ENCODE data around the gene PEBP1. TPM values are rescaled to one million over a fixed set of nuclear protein-coding genes. Genes with fewer than 3 reads are reported as not detected.

PEBP1 gene
- total and polyA plus RNA-seq, 2 of the 4 experiments (the other 2 are of a cell fraction): 129 to 161 TPM

DNA sequence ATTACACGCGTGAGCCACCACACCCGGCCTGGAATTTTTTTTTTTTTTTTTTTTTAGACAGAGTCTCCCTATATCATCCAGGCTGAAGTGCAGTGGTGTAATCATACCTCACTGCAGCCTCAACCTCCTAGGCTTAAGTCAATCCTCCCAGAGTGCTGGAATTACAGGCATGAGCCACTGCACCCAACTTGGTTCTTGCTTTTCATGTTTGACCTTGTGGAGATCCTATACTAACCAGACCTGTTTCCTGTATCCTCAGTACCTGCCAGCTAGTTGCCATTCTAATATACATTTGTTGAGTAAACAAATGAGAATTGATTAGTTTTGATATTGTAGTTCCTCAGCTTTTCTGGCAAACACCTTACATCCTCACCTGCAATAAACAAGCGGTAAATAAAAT is 28.9 kb upstream of the PEBP1 start:
- Histone ChIP-seq H2BK120ac (ENCODE audit: low read depth, low read length) (no peak overlapping the region), H4K91ac (ENCODE audit: insufficient read depth, low read depth, low read length) (no peak overlapping the region), H3K27me3 (ENCODE audit: control insufficient read depth, insufficient read depth, low read length) (no peaks in the 10 kb centered on the region), H2AK5ac (ENCODE audit: low read depth, low read length) (no peak overlapping the region), H3K14ac (replicated peaks; ENCODE audit: low read depth, low read length) (no peak overlapping the region), H4K5ac (ENCODE audit: low read depth, low read length) (no peak overlapping the region), H3K9me1 (ENCODE audit: insufficient read depth, low read length) (no peaks in the 10 kb centered on the region), H3K27ac (ENCODE audit: insufficient read depth, low read length) (no peak overlapping the region), H2AFZ (replicated peaks; ENCODE audit: low read length, poor library complexity) (no peak overlapping the region), H3K23ac (ENCODE audit: low read depth, low read length) (no peak overlapping the region), H3K56ac (ENCODE audit: extremely low read depth, insufficient read depth, low read length) (no peak overlapping the region), H2BK20ac (ENCODE audit: low read depth, low read length) (no peak overlapping the region), H3K18ac (ENCODE audit: low read depth, low read length) (no peak overlapping the region), H2AK9ac (replicated peaks; ENCODE audit: low read depth, low read length, poor library complexity) (no peak overlapping the region), H3K4ac (ENCODE audit: low read depth, low read length) (no peak overlapping the region), H4K8ac (ENCODE audit: low read depth in 2 of 2, low read length in 2 of 2) (no peak overlapping the region), H2BK15ac (ENCODE audit: low read depth, low read length) (no peak overlapping the region), H3K9ac (ENCODE audit: low read depth, low read length) (no peak overlapping the region), H4K20me1 (ENCODE audit: insufficient read depth, low read length) (no peaks in the 10 kb centered on the region), H3K9me3 (ENCODE audit: control insufficient read depth, insufficient read depth, low read length) (no peaks in the 10 kb centered on the region), H3K79me1 (ENCODE audit: low read depth in 1 of 2, low read length in 2 of 2) (peaks cover 0 to 11% of the 10 kb centered on the region in 2 experiments; a peak in 1 of 4 replicates), H3K4me3 (ENCODE audit: insufficient read depth, low read depth, low read length) (no peak overlapping the region), H3K4me1 (ENCODE audit: control insufficient read depth, insufficient read depth, low read length) (0 out of 2 replicates have a peak, but pooled peaks cover 2% of the 10 kb centered on the region), H3K4me2 (ENCODE audit: low read depth, low read length) (no peak overlapping the region), H2BK5ac (ENCODE audit: low read depth, low read length, poor library complexity, severe bottlenecking) (no peak overlapping the region), H3K36me3 (ENCODE audit: control insufficient read depth, insufficient read depth, low read length) (no peaks in the 10 kb centered on the region)
- BruUV-seq (replicated peaks): no TSS peak
- ATAC-seq (ENCODE audit: low read depth) (no peak), DNase-seq (no peak)
- in situ Hi-C loops (cut with MboI; ENCODE audit: low sequenced_read_pairs) (no loop called here), dilution Hi-C loops (cut with HindIII; ENCODE audit: low sequenced_read_pairs, unreplicated experiment) (no loop called here), intact Hi-C loops (cut with micrococcal nuclease) (no loop called here)
- no peak for TF ChIP-seq BHLHE40 (IDR thresholded peaks at IDR 0.05; ENCODE audit: low read depth, low read length)
- TF ChIP-seq NFE2L2 (IDR thresholded peaks at IDR 0.05; ENCODE audit: low read depth, low read length): no peak
- TF ChIP-seq SMC3 (IDR thresholded peaks at IDR 0.05; ENCODE audit: low read depth, low read length): no peak
- TF ChIP-seq POLR2A (IDR thresholded peaks at IDR 0.05; ENCODE audit: low read depth, low read length): no peak
- no peak for TF ChIP-seq RFX5 (IDR thresholded peaks at IDR 0.05; ENCODE audit: low read depth, low read length)
- no peak for TF ChIP-seq MXI1 (IDR thresholded peaks at IDR 0.05; ENCODE audit: borderline replicate concordance, low read depth, low read length)
- TF ChIP-seq USF2 (IDR thresholded peaks at IDR 0.05; ENCODE audit: low read depth, low read length): no peak
- TF ChIP-seq CHD1 (IDR thresholded peaks at IDR 0.05; ENCODE audit: low read depth, low read length): no peak
- TF ChIP-seq, protein P1, sequence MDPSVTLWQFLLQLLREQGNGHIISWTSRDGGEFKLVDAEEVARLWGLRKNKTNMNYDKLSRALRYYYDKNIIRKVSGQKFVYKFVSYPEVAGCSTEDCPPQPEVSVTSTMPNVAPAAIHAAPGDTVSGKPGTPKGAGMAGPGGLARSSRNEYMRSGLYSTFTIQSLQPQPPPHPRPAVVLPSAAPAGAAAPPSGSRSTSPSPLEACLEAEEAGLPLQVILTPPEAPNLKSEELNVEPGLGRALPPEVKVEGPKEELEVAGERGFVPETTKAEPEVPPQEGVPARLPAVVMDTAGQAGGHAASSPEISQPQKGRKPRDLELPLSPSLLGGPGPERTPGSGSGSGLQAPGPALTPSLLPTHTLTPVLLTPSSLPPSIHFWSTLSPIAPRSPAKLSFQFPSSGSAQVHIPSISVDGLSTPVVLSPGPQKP (IDR thresholded peaks at IDR 0.05; ENCODE audit: borderline replicate concordance, low read depth, low read length): no peak
- TF ChIP-seq MAZ (IDR thresholded peaks at IDR 0.05; ENCODE audit: borderline replicate concordance, low read depth, low read length): no peak
- TF ChIP-seq FOS (IDR thresholded peaks at IDR 0.05; ENCODE audit: low read depth, low read length): no peak
- no peak for TF ChIP-seq CEBPB (IDR thresholded peaks at IDR 0.05; ENCODE audit: low read depth, low read length)
- no peak for TF ChIP-seq CTCF (conservative IDR thresholded peaks at IDR 0.05; ENCODE audit: low read depth, low read length)
- no peak for TF ChIP-seq RCOR1 (IDR thresholded peaks at IDR 0.05; ENCODE audit: insufficient replicate concordance, low read length)
- TF ChIP-seq MAFK (IDR thresholded peaks at IDR 0.05; ENCODE audit: low read depth, low read length): no peak
- TF ChIP-seq RAD21 (IDR thresholded peaks at IDR 0.05; ENCODE audit: low read length): no peak
- ChIA-PET CTCF (no interaction called here), POLR2A (ENCODE audit: unreplicated experiment) (no interaction called here)
- no CpG with 5 or more reads among the region's 4 CpGs for WGBS, 2 experiments (ENCODE audit: extremely low coverage in 2 of 2, insufficient read length in 1 of 2)

Measured in IMR-90 (cell line).